Panc1 (cell line): ENCODE data around the gene SAMM50. TPM values are rescaled to one million over a fixed set of nuclear protein-coding genes. Genes with fewer than 3 reads are reported as not detected.

Experiments
- ATAC-seq: fragments of 200-7000 bp; cut with Tn5 transposase; 2 replicates; pipeline ENCODE4 v1.9.1; 2020; ENCODE audit warnings: mild to moderate bottlenecking, moderate library complexity
- BruUV-seq: library from RNA; stranded (reverse); fragments of 400-500 nt; replicated peaks from 2 replicates; lab custom pipeline; 2021; lab: Mats Ljungman, UMichigan
- CTCF ChIA-PET: fragments of 300-600 bp; sonication (Branson Sonifier 250); formaldehyde crosslinking; loops from one replicate; lab custom pipeline; 2022; ENCODE audit warnings: antibody characterized with exemption; lab: Charles Lee
- POLR2A ChIA-PET: fragments of 300-600 bp; sonication (Branson Sonifier 250); formaldehyde crosslinking; loops from one replicate; lab custom pipeline; 2022; ENCODE audit warnings: antibody characterized with exemption; lab: Charles Lee
- DNase-seq: peaks from one replicate; pipeline ENCODE4 v3.0.0-alpha.2; 2010; ENCODE audit warnings: low read depth, low spot score
- H3K27ac ChIP-seq: 2 replicates; pipeline ENCODE4 v1.5.1; 2011; ENCODE audit warnings: mild to moderate bottlenecking, low read length, inconsistent platforms
- H3K27me3 ChIP-seq: fragments of 200-500 bp; sonication (Bioruptor generic); 2 replicates; pipeline ENCODE4 v1.6.0; 2014; ENCODE audit warnings: low read length, inconsistent platforms; ENCODE audit not compliant: control insufficient read depth, insufficient read depth
- H3K36me3 ChIP-seq: fragments of 200-500 bp; sonication (Bioruptor generic); 2 replicates; pipeline ENCODE4 v1.5.1; 2014; ENCODE audit warnings: inconsistent platforms, mild to moderate bottlenecking, low read length, moderate library complexity; ENCODE audit not compliant: control insufficient read depth, insufficient read depth
- H3K4me1 ChIP-seq: 2 replicates; pipeline ENCODE4 v1.5.1; 2011; ENCODE audit warnings: inconsistent platforms, mild to moderate bottlenecking, low read length, moderate library complexity; ENCODE audit not compliant: control insufficient read depth, insufficient read depth
- H3K4me3 ChIP-seq, 2 experiments: 2 replicates each; pipeline ENCODE4 v1.5.1; 2011 to 2012; ENCODE audit warnings: low read depth in 2 of 2, low read length in 2 of 2, mild to moderate bottlenecking in 2 of 2, inconsistent platforms in 1 of 2, moderate library complexity in 1 of 2
- H3K9me3 ChIP-seq: fragments of 200-500 bp; sonication (Bioruptor generic); 2 replicates; pipeline ENCODE4 v1.5.1; 2014; ENCODE audit warnings: low read depth, mild to moderate bottlenecking, inconsistent platforms, low read length, moderate library complexity; ENCODE audit not compliant: control insufficient read depth, insufficient read depth
- POLR2AphosphoS5 ChIP-seq: IDR thresholded peaks from 2 replicates; pipeline ENCODE4 v1.6.1; 2012; ENCODE audit warnings: mild to moderate bottlenecking, low read depth, low read length, moderate library complexity
- REST ChIP-seq, 2 experiments: IDR thresholded peaks; 2 replicates each; pipeline ENCODE4 v1.6.1; 2011 to 2012; ENCODE audit warnings: low read depth in 2 of 2, control low read depth in 1 of 2, low read length in 1 of 2, mild to moderate bottlenecking in 1 of 2, moderate library complexity in 1 of 2; ENCODE audit not compliant: insufficient read depth in 1 of 2
- SIN3A ChIP-seq: IDR thresholded peaks from 2 replicates; pipeline ENCODE4 v1.6.1; 2012; ENCODE audit warnings: low read depth, mild to moderate bottlenecking, low read length, moderate library complexity, borderline replicate concordance; ENCODE audit not compliant: insufficient read depth
- TCF7L2 ChIP-seq: IDR thresholded peaks from 2 replicates; pipeline ENCODE4 v1.6.1; 2011; ENCODE audit warnings: mild to moderate bottlenecking, low read depth, low read length, inconsistent platforms
- in situ Hi-C: cut with HindIII; loops from 2 replicates; pipeline ENCODE4 v1.10.0; 2016; ENCODE audit warnings: low sequenced_read_pairs, low pct_unique_long_range_greater_than_20kb
- intact Hi-C: fragments of 100-400 bp; cut with micrococcal nuclease; formaldehyde crosslinking; loops from one replicate; pipeline ENCODE4 v1.10.0; 2022; ENCODE audit not compliant: unreplicated experiment
- total RNA-seq: library from RNA; stranded (reverse); gene quantifications from one replicate; pipeline ENCODE4 v1.2.1, GENCODE V29; 2021; ENCODE audit not compliant: unreplicated experiment
- TF ChIP-seq, protein P1 (sequence below): fragments of 450-650 bp; IDR thresholded peaks from 2 replicates; pipeline ENCODE4 v1.5.1; 2017; ENCODE audit warnings: mild to moderate bottlenecking

Gene SAMM50
- total RNA-seq, 1 experiment from 2014 or later, result 40.5 TPM

GRCh38 chr22:43995798-43996169 lies 40.5 kb downstream of the SAMM50 start:
- in situ Hi-C loops (no loop called here), intact Hi-C loops (no loop called here)
- no TSS peak for BruUV-seq
- no peaks in the 10 kb centered on the region for H3K27me3 ChIP-seq
- H3K4me1 ChIP-seq, result no peaks in the 10 kb centered on the region
- H3K4me3 ChIP-seq, result no peak overlapping the region
- H3K27ac ChIP-seq, result no peak overlapping the region
- POLR2A ChIA-PET, result no interaction called here
- DNase-seq (no peak), ATAC-seq (no peak)
- no peaks in the 10 kb centered on the region; the same call in 1 of the 2 replicates for H3K36me3 ChIP-seq
- no peaks in the 10 kb centered on the region for H3K9me3 ChIP-seq
- TF ChIP-seq TCF7L2, result no peak
- TF ChIP-seq, protein P1, sequence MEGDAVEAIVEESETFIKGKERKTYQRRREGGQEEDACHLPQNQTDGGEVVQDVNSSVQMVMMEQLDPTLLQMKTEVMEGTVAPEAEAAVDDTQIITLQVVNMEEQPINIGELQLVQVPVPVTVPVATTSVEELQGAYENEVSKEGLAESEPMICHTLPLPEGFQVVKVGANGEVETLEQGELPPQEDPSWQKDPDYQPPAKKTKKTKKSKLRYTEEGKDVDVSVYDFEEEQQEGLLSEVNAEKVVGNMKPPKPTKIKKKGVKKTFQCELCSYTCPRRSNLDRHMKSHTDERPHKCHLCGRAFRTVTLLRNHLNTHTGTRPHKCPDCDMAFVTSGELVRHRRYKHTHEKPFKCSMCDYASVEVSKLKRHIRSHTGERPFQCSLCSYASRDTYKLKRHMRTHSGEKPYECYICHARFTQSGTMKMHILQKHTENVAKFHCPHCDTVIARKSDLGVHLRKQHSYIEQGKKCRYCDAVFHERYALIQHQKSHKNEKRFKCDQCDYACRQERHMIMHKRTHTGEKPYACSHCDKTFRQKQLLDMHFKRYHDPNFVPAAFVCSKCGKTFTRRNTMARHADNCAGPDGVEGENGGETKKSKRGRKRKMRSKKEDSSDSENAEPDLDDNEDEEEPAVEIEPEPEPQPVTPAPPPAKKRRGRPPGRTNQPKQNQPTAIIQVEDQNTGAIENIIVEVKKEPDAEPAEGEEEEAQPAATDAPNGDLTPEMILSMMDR, result no peak
- TF ChIP-seq SIN3A, result no peak
- no peak for TF ChIP-seq REST (IDR thresholded peaks at IDR 0.05; ENCODE audit: insufficient read depth in 1 of 2, low read depth in 2 of 2, low read length in 1 of 2)
- no peak for TF ChIP-seq POLR2AphosphoS5
- CTCF ChIA-PET, result no interaction called here

DNA sequence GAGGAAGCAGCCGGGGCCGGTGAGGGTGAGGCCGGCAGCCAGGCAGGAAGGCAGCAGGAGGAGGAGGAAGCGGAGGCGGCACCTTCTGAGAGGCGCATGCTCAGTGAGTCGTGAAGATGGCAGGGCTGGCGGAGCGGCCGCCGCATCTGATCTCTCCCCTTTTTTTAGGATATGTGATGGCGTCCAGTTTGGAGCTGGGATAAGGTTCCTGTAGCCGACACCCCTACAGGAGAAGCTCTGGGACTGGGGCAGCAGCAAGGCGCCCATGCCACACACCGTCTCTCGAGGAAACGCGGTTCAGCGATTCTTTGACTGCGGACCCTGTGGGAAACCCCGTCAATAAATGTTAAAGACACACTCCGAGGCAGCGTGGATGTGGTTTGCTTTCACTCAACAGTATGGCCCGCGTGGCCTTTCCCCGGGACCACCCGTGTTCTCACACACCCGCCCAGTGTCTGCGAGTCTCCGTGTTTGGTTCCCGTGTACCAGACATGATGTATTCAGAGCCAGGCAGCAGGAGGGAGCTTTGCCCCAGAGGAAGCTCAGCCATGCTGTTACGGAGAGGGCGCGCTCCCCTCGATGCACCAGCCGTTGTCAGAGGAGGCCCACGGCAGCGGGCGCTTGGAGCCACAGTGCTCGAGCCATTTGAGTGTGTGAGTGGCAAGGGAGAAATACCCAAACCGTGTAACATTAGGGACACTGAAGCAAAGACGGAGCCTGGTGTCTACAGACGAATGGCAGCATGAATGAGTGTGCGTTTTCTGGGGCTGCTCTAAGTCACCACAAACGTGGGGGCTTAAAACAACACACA lies 41.1 kb downstream of the SAMM50 start:
- in situ Hi-C loops, result no loop called here
- CTCF ChIA-PET, result no interaction called here
- intact Hi-C loops, result no loop called here

More for the DNA sequence above, 41.1 kb downstream of the SAMM50 start:
- no peaks in the 10 kb centered on the region for H3K9me3 ChIP-seq
- BruUV-seq, result no TSS peak
- no peak overlapping the region for H3K27ac ChIP-seq
- ATAC-seq (no peak), DNase-seq (no peak)
- no peaks in the 10 kb centered on the region for H3K4me1 ChIP-seq
- H3K4me3 ChIP-seq, result no peak overlapping the region
- TF ChIP-seq POLR2AphosphoS5 (no peak), REST (IDR thresholded peaks at IDR 0.05; ENCODE audit: insufficient read depth in 1 of 2, low read depth in 2 of 2, low read length in 1 of 2) (no peak)
- H3K36me3 ChIP-seq, result no peaks in the 10 kb centered on the region; the same call in 1 of the 2 replicates
- no peaks in the 10 kb centered on the region for H3K27me3 ChIP-seq
- POLR2A ChIA-PET, result no interaction called here
